OCI-LY1 (cell line): ENCODE results near the gene MIER1.

Source experiments
- CTCF ChIP-seq: fragments of 200-600 bp; sonication (generic), shearing (Covaris generic); IDR thresholded peaks from 2 replicates; pipeline ENCODE4 v1.5.1; 2017; ENCODE audit warnings: mild to moderate bottlenecking, antibody characterized with exemption, low read length, moderate library complexity, mixed read lengths
- EZH2 ChIP-seq: fragments of 200-600 bp; sonication (generic), shearing (Covaris generic); IDR thresholded peaks from 2 replicates; pipeline ENCODE4 v1.8.0; 2017; ENCODE audit warnings: borderline replicate concordance, mixed run types, mild to moderate bottlenecking, antibody characterized with exemption, low read length, moderate library complexity, mixed read lengths

GRCh38 chr1:66984491-66984890 is 59.7 kb downstream of the MIER1 start:
- TF ChIP-seq EZH2 = no peak
- TF ChIP-seq CTCF = no peak
